Measurements from ENCODE around the gene ORC2. TPM values are rescaled to one million over a fixed set of nuclear protein-coding genes. Genes with fewer than 3 reads are reported as not detected.

The ORC2 gene
- total and polyA plus RNA-seq, 10 of the 15 experiments (the other 5 are each of a cell fraction or from before 2014, with no cell fraction given) = 6.1 to 36.9 (median 17.6) TPM

DNA sequence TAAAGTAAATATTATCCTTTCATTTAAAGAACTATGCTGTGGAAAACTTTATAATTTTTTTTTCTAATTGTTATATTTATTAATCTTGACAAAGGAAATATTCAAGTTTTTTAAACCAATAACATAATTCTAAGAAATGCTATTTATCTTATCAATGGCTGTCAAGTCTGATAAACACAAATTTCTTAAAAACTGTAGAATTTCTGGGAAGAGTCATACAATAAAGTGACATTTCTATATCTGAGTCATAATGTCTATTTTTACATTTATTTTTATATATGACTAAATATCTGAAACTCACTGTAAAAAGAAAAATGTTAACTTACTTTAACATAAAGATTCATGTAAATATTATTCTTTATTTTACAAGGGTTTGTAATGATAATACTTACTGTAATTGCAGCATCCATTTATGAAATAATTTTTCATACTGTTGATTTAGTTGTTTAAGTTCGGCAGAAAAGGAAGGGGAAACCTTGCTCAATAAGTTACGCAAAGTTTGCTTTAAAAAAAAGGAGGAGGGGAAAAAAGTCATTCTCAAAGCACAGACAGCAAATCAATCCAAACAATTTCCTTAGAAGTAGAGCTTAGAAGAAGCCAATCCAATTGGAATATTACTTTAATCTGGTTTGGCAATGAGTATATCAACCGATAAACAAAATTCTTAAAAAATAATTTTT, 32.4 kb downstream of the ORC2 start:
- H3K36me3 ChIP-seq (ENCODE audit: control insufficient read depth in 2 of 2, insufficient read depth in 2 of 2, low read length in 1 of 2) = peaks cover 2 to 18% of the 10 kb centered on the region in 2 experiments
- ATAC-seq (no peak), FAIRE-seq (no peak), DNase-seq (ENCODE audit: low read depth, low spot score) (no peak)
- H3K27me3 ChIP-seq (replicated peaks in 1 of 2; ENCODE audit: control insufficient read depth in 2 of 2, insufficient read depth in 2 of 2, low read length in 1 of 2) = no peaks in the 10 kb centered on the region
- BruUV-seq (replicated peaks) = no TSS peak
- no peaks in the 10 kb centered on the region for H3K9me3 ChIP-seq (replicated peaks; ENCODE audit: control insufficient read depth, insufficient read depth, low read length)
- no peak overlapping the region for H2AFZ ChIP-seq (ENCODE audit: control insufficient read depth, low read depth, low read length)
- H3K9ac ChIP-seq (ENCODE audit: control insufficient read depth, insufficient read depth, low read length) = no peak overlapping the region
- H3K4me1 ChIP-seq (ENCODE audit: control insufficient read depth, insufficient read depth, low read length) = no peaks in the 10 kb centered on the region
- RAD21 ChIA-PET (ENCODE audit: unreplicated experiment) = no interaction called here
- no peak overlapping the region for H3K4me2 ChIP-seq (ENCODE audit: control insufficient read depth, insufficient read depth)
- WGBS (ENCODE audit: insufficient coverage, insufficient replicate concordance, low lambda C conversion rate, missing lambda C conversion rate) = 63% methylated on average over 3 of the region's 3 CpGs
- H3K4me3 ChIP-seq = no peak overlapping the region
- intact Hi-C loops (cut with micrococcal nuclease; ENCODE audit: unreplicated experiment) (no loop called here), in situ Hi-C loops (cut with MboI) (no loop called here)
- SMC1A ChIA-PET (ENCODE audit: uncharacterized antibody, unreplicated experiment) = no interaction called here
- H3K27ac ChIP-seq (ENCODE audit: control insufficient read depth, insufficient read depth) = no peak overlapping the region
- H4K20me1 ChIP-seq (ENCODE audit: control insufficient read depth, insufficient read depth) = no peaks in the 10 kb centered on the region
- CTCF ChIA-PET = interaction anchor here (0.8 to 1.2 kb wide), 3 partner anchors 17 to 246 kb away, joined by 3 read pairs; no protein-coding TSS in a partner anchor
- TF ChIP-seq JUNB (IDR thresholded peaks at IDR 0.05) (peak; percentile 58), GATAD2B (conservative IDR thresholded peaks at IDR 0.05; ENCODE audit: low read depth) (no peak)
- H3K79me2 ChIP-seq (ENCODE audit: control insufficient read depth, insufficient read depth, low read length) = no peaks in the 10 kb centered on the region
- POLR2A ChIA-PET = no interaction called here

DNA sequence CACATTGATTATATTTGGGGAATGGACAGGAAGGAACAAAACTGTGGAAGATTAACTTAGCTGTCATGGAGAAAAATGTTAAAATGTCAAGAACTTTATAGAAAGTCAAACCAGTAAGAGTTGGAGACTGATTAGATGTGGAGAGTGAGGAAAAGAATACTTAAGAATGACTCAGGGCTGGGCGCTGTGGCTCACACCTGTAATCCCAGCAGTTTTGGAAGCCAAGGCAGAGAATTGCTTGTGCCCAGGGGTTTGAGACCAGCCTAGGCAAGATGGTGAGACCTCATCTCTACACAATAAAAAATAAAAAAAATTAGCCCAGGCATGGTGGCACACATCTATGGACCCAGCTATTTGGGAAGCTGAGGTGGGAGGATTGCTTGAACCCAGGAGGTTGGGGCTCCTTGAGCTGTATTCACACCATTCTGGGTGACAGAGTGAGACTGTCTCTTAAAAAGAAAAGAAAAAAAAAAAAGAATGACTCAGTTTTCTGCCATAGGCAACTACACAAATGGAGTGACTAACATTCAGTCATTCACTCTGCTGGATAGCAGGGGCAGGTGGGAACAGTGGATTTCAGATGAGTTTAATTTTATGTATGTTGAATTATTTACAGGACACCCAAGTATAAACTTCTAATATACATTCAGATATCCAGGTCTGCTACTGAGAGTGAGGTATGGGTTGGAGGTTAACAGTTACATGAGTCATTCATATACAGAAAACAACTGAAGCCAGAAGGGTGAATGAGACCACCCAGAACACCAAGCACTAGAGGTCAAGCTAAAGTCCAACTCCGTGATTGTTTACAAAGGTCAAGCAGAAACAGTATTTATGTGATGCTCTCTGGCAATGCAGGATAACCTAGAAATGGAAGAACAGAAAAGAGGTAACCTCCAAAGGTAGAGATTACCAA, 33.9 kb downstream of the ORC2 start:
- Histone ChIP-seq H2AFZ (ENCODE audit: control insufficient read depth, low read depth, low read length) (no peak overlapping the region), H3K4me1 (ENCODE audit: control insufficient read depth, insufficient read depth, low read length) (no peaks in the 10 kb centered on the region), H3K79me2 (ENCODE audit: control insufficient read depth, insufficient read depth, low read length) (no peaks in the 10 kb centered on the region), H4K20me1 (ENCODE audit: control insufficient read depth, insufficient read depth) (no peaks in the 10 kb centered on the region), H3K27me3 (replicated peaks in 1 of 2; ENCODE audit: control insufficient read depth in 2 of 2, insufficient read depth in 2 of 2, low read length in 1 of 2) (no peaks in the 10 kb centered on the region), H3K27ac (ENCODE audit: control insufficient read depth, insufficient read depth) (no peak overlapping the region), H3K9ac (ENCODE audit: control insufficient read depth, insufficient read depth, low read length) (no peak overlapping the region), H3K4me3 (no peak overlapping the region), H3K4me2 (ENCODE audit: control insufficient read depth, insufficient read depth) (no peak overlapping the region), H3K36me3 (ENCODE audit: control insufficient read depth in 2 of 2, insufficient read depth in 2 of 2, low read length in 1 of 2) (peaks cover 2 to 14% of the 10 kb centered on the region in 2 experiments), H3K9me3 (replicated peaks; ENCODE audit: control insufficient read depth, insufficient read depth, low read length) (no peaks in the 10 kb centered on the region)
- BruUV-seq (replicated peaks) = TSS peak; percentile 25
- ChIA-PET POLR2A (interaction anchor here (0.7 to 1.1 kb wide), 2 partner anchors 15 to 23 kb away, joined by 4 to 11 read pairs; no protein-coding TSS in a partner anchor), CTCF (interaction anchor here (1.0 to 1.4 kb wide), 3 partner anchors 8 to 140 kb away, joined by 3 to 5 read pairs (median 3); no protein-coding TSS in a partner anchor), SMC1A (ENCODE audit: uncharacterized antibody, unreplicated experiment) (interaction anchor here (0.8 to 1.1 kb wide), 5 partner anchors 23 to 303 kb away, joined by 3 read pairs; no protein-coding TSS in a partner anchor), RAD21 (ENCODE audit: unreplicated experiment) (interaction anchor here (1.5 kb wide), 1 partner anchor 140 kb away, joined by 5 read pairs; no protein-coding TSS in a partner anchor)
- intact Hi-C loops (cut with micrococcal nuclease; ENCODE audit: unreplicated experiment) = no loop called here
- ATAC-seq = no peak
- FAIRE-seq = no peak
- DNase-seq (ENCODE audit: low read depth, low spot score) = no peak
- in situ Hi-C loops (cut with MboI) = no loop called here
- 97% methylated on average over 2 of the region's 2 CpGs for WGBS (ENCODE audit: insufficient coverage, insufficient replicate concordance, low lambda C conversion rate, missing lambda C conversion rate)
- TF ChIP-seq CHD1 (IDR thresholded peaks at IDR 0.05; ENCODE audit: low read depth, low read length) = no peak
- no peak for TF ChIP-seq REST (IDR thresholded peaks at IDR 0.05; ENCODE audit: low read depth, low read length)
- no peak for TF ChIP-seq HDGF (IDR thresholded peaks at IDR 0.05)
- no peak for TF ChIP-seq MEF2A (IDR thresholded peaks at IDR 0.05; ENCODE audit: insufficient read depth, low read depth, low read length)

All from GM12878 (cell line).